Esophagus squamous epithelium (tissue), 4 donors: Measurements from ENCODE around the gene ADAM10.

Experiments used
- CTCF ChIP-seq, 6 experiments: fragments of 450-650 bp in 4 of 6; fragments of 200-600 bp in 2 of 6; sonication (generic) in 2 of 6; IDR thresholded peaks; one replicate each; pipeline ENCODE4 v1.5.1; 2016 to 2019; ENCODE audit warnings: antibody characterized with exemption in 6 of 6, mild to moderate bottlenecking in 4 of 6, moderate library complexity in 4 of 6
- POLR2A ChIP-seq, 4 donors: fragments of 450-650 bp; IDR thresholded peaks; one replicate each; pipeline ENCODE4 v1.6.1; 2017; ENCODE audit warnings: antibody characterized with exemption in 4 of 4, mild to moderate bottlenecking in 4 of 4, moderate library complexity in 3 of 4

GRCh38 chr15:58597943-58598828 is 151.3 kb downstream of the ADAM10 start:
- TF ChIP-seq CTCF (IDR thresholded peaks at IDR 0.05) (no peak), POLR2A (IDR thresholded peaks at IDR 0.05) (no peak)
